ENCODE results near the gene DHCR24.

DHCR24 gene

DNA sequence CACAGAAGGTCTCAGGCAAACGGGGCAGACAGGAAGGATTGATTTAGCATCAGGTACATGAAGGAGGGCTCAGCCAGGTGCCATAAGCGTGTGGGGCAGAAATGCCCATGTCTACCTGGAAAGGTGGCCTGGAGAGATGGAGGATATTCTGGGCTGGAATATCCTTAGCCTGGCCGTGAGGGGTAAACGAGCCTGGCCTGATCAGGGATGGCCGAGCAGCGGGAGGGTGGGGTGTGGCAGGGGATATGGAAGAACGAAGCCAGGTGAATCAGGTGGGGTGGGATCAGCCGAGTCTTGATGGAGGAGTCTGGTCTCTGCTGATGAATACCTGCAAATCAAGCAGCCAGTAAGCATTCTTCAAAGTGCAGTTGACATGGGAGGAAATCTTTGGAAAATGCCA lies 50.4 kb downstream of the DHCR24 start (continued):
- TF ChIP-seq HOXD13 (CRISPR knock-in tag; IDR thresholded peaks at IDR 0.05; ENCODE audit: borderline replicate concordance), result no peak

DNA sequence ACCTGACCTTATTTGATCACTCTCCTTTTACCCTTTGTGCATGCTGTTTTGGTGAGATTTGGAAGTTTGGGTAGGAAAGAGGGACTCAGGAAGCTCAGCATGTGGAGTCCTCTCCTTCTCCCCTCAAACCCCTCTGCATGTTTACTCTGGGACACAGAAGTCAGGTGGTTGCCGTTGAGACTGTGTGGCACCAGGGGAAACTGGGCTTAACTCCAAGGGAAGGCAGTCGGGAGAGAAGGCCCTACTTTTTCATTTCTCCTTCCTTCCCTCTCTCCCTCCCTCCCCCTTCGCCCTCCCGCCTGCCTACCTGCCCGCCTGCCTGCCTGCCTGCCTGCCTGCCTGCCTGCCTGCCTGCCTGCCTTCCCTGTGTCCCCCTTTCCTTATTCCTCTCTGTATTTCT lies 51.0 kb downstream of the DHCR24 start:
- ChIA-PET CTCF (interaction anchor here (0.8 kb wide), 1 partner anchor 29 kb away, joined by 4 read pairs; no protein-coding TSS in a partner anchor), POLR2A (no interaction called here)
- Histone ChIP-seq H3K27ac (ENCODE audit: extremely low read depth, low read depth, low read length) (no peak overlapping the region), H3K9me3 (ENCODE audit: control insufficient read depth, insufficient read depth, low read depth, low read length) (no peaks in the 10 kb centered on the region), H3K4me3 (ENCODE audit: low read depth, low read length) (no peak overlapping the region), H3K4me1 (ENCODE audit: control insufficient read depth, insufficient read depth, low read length) (no peaks in the 10 kb centered on the region), H3K36me3 (ENCODE audit: control insufficient read depth in 2 of 2, insufficient read depth in 1 of 2, low read length in 2 of 2) (no peaks in the 10 kb centered on the region)
- TF ChIP-seq ZBTB6 (tag by site-specific recombination; IDR thresholded peaks at IDR 0.05) (no peak), ZNF701 (tag by site-specific recombination; IDR thresholded peaks at IDR 0.05) (no peak), ZFP37 (tag by site-specific recombination; IDR thresholded peaks at IDR 0.05) (no peak), ZNF19 (tag by site-specific recombination; IDR thresholded peaks at IDR 0.05; ENCODE audit: low read depth) (no peak), ZNF501 (tag by site-specific recombination; IDR thresholded peaks at IDR 0.05) (no peak), AEBP2 (tag by site-specific recombination; IDR thresholded peaks at IDR 0.05; ENCODE audit: borderline replicate concordance) (no peak), ZBTB11 (tag by site-specific recombination; conservative IDR thresholded peaks at IDR 0.05; ENCODE audit: low read depth) (no peak), ZNF292 (tag by site-specific recombination; IDR thresholded peaks at IDR 0.05; ENCODE audit: borderline replicate concordance, low read depth) (no peak), ZNF311 (tag by site-specific recombination; IDR thresholded peaks at IDR 0.05; ENCODE audit: borderline replicate concordance) (no peak), REPIN1 (tag by site-specific recombination; IDR thresholded peaks at IDR 0.05; ENCODE audit: low read depth) (no peak), ZNF24 (tag by site-specific recombination; IDR thresholded peaks at IDR 0.05) (no peak), ZNF391 (tag by site-specific recombination; IDR thresholded peaks at IDR 0.05; ENCODE audit: borderline replicate concordance, low read depth) (no peak), ATF2 (tag by site-specific recombination; IDR thresholded peaks at IDR 0.05; ENCODE audit: low read depth) (no peak), ZNF561 (tag by site-specific recombination; IDR thresholded peaks at IDR 0.05; ENCODE audit: borderline replicate concordance) (no peak), GLIS2 (tag by site-specific recombination; IDR thresholded peaks at IDR 0.05) (no peak), ZNF10 (tag by site-specific recombination; IDR thresholded peaks at IDR 0.05) (no peak)
- TF ChIP-seq, protein P1, sequence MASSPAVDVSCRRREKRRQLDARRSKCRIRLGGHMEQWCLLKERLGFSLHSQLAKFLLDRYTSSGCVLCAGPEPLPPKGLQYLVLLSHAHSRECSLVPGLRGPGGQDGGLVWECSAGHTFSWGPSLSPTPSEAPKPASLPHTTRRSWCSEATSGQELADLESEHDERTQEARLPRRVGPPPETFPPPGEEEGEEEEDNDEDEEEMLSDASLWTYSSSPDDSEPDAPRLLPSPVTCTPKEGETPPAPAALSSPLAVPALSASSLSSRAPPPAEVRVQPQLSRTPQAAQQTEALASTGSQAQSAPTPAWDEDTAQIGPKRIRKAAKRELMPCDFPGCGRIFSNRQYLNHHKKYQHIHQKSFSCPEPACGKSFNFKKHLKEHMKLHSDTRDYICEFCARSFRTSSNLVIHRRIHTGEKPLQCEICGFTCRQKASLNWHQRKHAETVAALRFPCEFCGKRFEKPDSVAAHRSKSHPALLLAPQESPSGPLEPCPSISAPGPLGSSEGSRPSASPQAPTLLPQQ (tag by site-specific recombination; IDR thresholded peaks at IDR 0.05), result no peak
- TF ChIP-seq, protein P2, sequence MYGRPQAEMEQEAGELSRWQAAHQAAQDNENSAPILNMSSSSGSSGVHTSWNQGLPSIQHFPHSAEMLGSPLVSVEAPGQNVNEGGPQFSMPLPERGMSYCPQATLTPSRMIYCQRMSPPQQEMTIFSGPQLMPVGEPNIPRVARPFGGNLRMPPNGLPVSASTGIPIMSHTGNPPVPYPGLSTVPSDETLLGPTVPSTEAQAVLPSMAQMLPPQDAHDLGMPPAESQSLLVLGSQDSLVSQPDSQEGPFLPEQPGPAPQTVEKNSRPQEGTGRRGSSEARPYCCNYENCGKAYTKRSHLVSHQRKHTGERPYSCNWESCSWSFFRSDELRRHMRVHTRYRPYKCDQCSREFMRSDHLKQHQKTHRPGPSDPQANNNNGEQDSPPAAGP (tag by site-specific recombination; IDR thresholded peaks at IDR 0.05), result no peak

Data from HEK293 (cell line).